ENCODE data around the gene DRAM2. TPM values are rescaled to one million over a fixed set of nuclear protein-coding genes. Genes with fewer than 3 reads are reported as not detected.

DRAM2 gene
- total RNA-seq, 1 experiment from 2014 or later: 17.0 TPM

GRCh38 chr1:111182052-111182451 is 42.2 kb upstream of the DRAM2 start:
- Histone ChIP-seq H3K4me3 (ENCODE audit: low read depth, low read length, poor library complexity, severe bottlenecking) (no peak overlapping the region), H3K9me3 (ENCODE audit: low read depth, low read length, poor library complexity, severe bottlenecking) (no peaks in the 10 kb centered on the region), H3K36me3 (ENCODE audit: insufficient read depth, low read length, poor library complexity, severe bottlenecking) (peaks cover 13% of the 10 kb centered on the region), H3K4me1 (ENCODE audit: insufficient read depth, low read length, poor library complexity, severe bottlenecking) (no peaks in the 10 kb centered on the region), H3K27ac (ENCODE audit: low read depth, low read length, poor library complexity, severe bottlenecking) (no peak overlapping the region), H3K27me3 (replicated peaks; ENCODE audit: insufficient read depth, low read depth, low read length, poor library complexity) (no peaks in the 10 kb centered on the region)
- TF ChIP-seq, protein P1, sequence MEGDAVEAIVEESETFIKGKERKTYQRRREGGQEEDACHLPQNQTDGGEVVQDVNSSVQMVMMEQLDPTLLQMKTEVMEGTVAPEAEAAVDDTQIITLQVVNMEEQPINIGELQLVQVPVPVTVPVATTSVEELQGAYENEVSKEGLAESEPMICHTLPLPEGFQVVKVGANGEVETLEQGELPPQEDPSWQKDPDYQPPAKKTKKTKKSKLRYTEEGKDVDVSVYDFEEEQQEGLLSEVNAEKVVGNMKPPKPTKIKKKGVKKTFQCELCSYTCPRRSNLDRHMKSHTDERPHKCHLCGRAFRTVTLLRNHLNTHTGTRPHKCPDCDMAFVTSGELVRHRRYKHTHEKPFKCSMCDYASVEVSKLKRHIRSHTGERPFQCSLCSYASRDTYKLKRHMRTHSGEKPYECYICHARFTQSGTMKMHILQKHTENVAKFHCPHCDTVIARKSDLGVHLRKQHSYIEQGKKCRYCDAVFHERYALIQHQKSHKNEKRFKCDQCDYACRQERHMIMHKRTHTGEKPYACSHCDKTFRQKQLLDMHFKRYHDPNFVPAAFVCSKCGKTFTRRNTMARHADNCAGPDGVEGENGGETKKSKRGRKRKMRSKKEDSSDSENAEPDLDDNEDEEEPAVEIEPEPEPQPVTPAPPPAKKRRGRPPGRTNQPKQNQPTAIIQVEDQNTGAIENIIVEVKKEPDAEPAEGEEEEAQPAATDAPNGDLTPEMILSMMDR (conservative IDR thresholded peaks at IDR 0.05; ENCODE audit: low read depth, low read length): no peak
- TF ChIP-seq EZH2 (IDR thresholded peaks at IDR 0.05; ENCODE audit: borderline replicate concordance, low read depth, low read length, poor library complexity, severe bottlenecking): no peak
- no TSS peak for BruUV-seq (replicated peaks)
- CTCF ChIA-PET: no interaction called here
- POLR2A ChIA-PET (ENCODE audit: low non-redundant PET): no interaction called here
- DNase-seq (ENCODE audit: low spot score): no peak
- intact Hi-C loops (cut with micrococcal nuclease; ENCODE audit: unreplicated experiment): no loop called here

DNA sequence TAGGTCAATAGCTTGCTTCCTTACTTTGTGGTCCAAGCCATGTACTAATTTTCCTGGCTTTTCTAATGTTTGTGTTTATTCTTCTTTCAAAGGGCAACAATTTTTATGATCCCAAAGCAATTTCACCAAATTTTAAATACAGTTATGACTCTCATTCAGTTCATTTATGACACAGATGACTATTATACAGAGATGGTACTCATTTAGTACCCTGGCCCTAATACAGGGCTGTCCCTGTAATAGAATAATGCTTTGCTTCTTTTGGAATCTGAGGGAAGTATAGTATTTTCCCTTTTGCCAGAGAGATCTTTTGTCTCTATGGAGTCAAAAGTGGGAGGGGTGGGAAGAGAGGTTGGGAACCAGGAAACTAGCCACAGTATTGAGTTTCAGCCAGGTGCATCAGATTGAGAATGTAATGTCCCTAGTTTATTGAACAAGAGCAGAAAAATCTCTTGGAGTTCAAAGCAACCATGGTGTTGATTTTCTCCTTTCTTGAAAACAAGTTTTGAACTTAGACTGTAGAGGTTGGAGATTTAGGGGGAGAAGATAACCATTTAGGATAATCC is 40.2 kb upstream of the DRAM2 start:
- no peak for DNase-seq (ENCODE audit: low spot score)
- H3K27me3 ChIP-seq (replicated peaks; ENCODE audit: insufficient read depth, low read depth, low read length, poor library complexity): no peaks in the 10 kb centered on the region
- H3K4me1 ChIP-seq (ENCODE audit: insufficient read depth, low read length, poor library complexity, severe bottlenecking): no peaks in the 10 kb centered on the region
- no peaks in the 10 kb centered on the region for H3K9me3 ChIP-seq (ENCODE audit: low read depth, low read length, poor library complexity, severe bottlenecking)
- H3K27ac ChIP-seq (ENCODE audit: low read depth, low read length, poor library complexity, severe bottlenecking): no peak overlapping the region
- ChIA-PET POLR2A (ENCODE audit: low non-redundant PET) (no interaction called here), CTCF (no interaction called here)
- intact Hi-C loops (cut with micrococcal nuclease; ENCODE audit: unreplicated experiment): no loop called here
- no peak overlapping the region for H3K4me3 ChIP-seq (ENCODE audit: low read depth, low read length, poor library complexity, severe bottlenecking)
- BruUV-seq (replicated peaks): no TSS peak
- peaks cover 13% of the 10 kb centered on the region for H3K36me3 ChIP-seq (ENCODE audit: insufficient read depth, low read length, poor library complexity, severe bottlenecking)
- TF ChIP-seq, protein P1 (conservative IDR thresholded peaks at IDR 0.05; ENCODE audit: low read depth, low read length): no peak
- TF ChIP-seq EZH2 (IDR thresholded peaks at IDR 0.05; ENCODE audit: borderline replicate concordance, low read depth, low read length, poor library complexity, severe bottlenecking): no peak

- Histone ChIP-seq H3K9me3 (ENCODE audit: low read depth, low read length, poor library complexity, severe bottlenecking) (no peaks in the 10 kb centered on the region), H3K4me1 (ENCODE audit: insufficient read depth, low read length, poor library complexity, severe bottlenecking) (peaks cover 16% of the 10 kb centered on the region), H3K36me3 (ENCODE audit: insufficient read depth, low read length, poor library complexity, severe bottlenecking) (peaks cover 5% of the 10 kb centered on the region), H3K27ac (ENCODE audit: low read depth, low read length, poor library complexity, severe bottlenecking) (no peak overlapping the region), H3K27me3 (replicated peaks; ENCODE audit: insufficient read depth, low read depth, low read length, poor library complexity) (no peaks in the 10 kb centered on the region), H3K4me3 (ENCODE audit: low read depth, low read length, poor library complexity, severe bottlenecking) (no peak overlapping the region)
- no TSS peak for BruUV-seq (replicated peaks)
- intact Hi-C loops (cut with micrococcal nuclease; ENCODE audit: unreplicated experiment): no loop called here
- DNase-seq (ENCODE audit: low spot score): no peak
- POLR2A ChIA-PET (ENCODE audit: low non-redundant PET): no interaction called here
- TF ChIP-seq, protein P1 (conservative IDR thresholded peaks at IDR 0.05; ENCODE audit: low read depth, low read length): no peak
- no peak for TF ChIP-seq EZH2 (IDR thresholded peaks at IDR 0.05; ENCODE audit: borderline replicate concordance, low read depth, low read length, poor library complexity, severe bottlenecking)
- CTCF ChIA-PET: no interaction called here
Measured at GRCh38 chr1:111176678-111177077, 36.8 kb upstream of the DRAM2 start.

Data from A673 (cell line).